Measurements from ENCODE around the gene GRM8. TPM values are rescaled to one million over a fixed set of nuclear protein-coding genes. Genes with fewer than 3 reads are reported as not detected.
A peak's percentile ranks its signal among the peaks of the same experiment; 100 is the strongest.

GRM8 gene
- total RNA-seq, 1 donor from 2014 or later, result 7.8 TPM

- Mint-ChIP-seq H3K27me3 (ENCODE audit: unreplicated experiment) (peaks cover 4% of the 10 kb centered on the region), H3K4me3 (ENCODE audit: unreplicated experiment) (peak overlapping the region; percentile 65), H3K27ac (ENCODE audit: unreplicated experiment) (peak overlapping the region; percentile 91), H3K4me1 (ENCODE audit: low read depth, unreplicated experiment) (peaks cover 44% of the 10 kb centered on the region), H3K9me3 (ENCODE audit: unreplicated experiment) (peaks cover 5% of the 10 kb centered on the region), H3K36me3 (ENCODE audit: unreplicated experiment) (no peaks in the 10 kb centered on the region)
- peak; percentile 49 for DNase-seq
- TF ChIP-seq, protein P1, sequence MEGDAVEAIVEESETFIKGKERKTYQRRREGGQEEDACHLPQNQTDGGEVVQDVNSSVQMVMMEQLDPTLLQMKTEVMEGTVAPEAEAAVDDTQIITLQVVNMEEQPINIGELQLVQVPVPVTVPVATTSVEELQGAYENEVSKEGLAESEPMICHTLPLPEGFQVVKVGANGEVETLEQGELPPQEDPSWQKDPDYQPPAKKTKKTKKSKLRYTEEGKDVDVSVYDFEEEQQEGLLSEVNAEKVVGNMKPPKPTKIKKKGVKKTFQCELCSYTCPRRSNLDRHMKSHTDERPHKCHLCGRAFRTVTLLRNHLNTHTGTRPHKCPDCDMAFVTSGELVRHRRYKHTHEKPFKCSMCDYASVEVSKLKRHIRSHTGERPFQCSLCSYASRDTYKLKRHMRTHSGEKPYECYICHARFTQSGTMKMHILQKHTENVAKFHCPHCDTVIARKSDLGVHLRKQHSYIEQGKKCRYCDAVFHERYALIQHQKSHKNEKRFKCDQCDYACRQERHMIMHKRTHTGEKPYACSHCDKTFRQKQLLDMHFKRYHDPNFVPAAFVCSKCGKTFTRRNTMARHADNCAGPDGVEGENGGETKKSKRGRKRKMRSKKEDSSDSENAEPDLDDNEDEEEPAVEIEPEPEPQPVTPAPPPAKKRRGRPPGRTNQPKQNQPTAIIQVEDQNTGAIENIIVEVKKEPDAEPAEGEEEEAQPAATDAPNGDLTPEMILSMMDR (IDR thresholded peaks at IDR 0.05; ENCODE audit: partially characterized antibody, unreplicated experiment), result no peak
Observed at GRCh38 chr7:126578338-126578737, 674.4 kb downstream of the GRM8 start.

DNA sequence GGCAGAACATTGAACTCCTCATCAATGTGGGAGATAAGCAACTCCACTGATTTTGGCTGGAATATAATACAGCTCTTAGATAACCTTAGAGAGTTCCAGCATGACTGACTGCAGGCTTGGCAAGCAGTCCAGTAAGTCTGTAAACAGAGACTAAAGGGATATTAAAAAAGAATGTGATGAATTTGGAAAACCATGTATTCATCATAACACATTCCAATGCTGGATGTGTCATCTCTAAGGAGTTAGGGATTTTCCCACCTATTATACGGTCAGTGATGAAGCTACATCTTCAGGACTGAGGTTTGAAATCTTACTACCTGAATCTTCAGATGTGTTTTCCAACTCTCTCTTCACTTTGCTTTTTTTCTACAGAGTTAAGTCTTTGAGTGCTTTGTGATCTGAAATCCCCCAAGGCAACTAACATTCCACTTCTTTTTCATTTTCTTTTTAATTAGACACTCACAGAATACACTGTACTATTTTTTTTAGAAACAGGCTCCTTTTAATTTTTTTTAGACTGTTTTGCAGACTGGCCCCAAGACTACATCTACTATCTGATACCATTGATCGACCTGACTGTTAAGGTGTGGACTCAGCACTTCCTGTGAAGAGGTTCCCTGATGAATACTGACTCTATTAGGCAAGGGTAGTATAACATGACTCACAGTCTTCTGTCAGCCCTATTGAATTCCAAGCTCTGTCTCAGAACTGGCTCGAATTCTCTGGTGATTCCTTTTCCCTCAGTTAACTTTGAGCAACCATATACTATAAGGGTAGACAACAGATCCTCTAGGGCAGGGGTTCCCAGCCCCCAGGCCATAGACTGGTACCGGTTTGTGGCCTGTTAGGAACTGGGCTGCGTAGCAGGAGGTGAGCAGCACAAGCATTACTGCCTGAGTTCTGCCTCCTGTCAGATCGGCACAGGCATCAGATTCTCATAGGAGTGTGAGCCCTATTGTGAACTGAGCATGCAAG lies 678.2 kb downstream of the GRM8 start:
- Mint-ChIP-seq H3K4me1 (ENCODE audit: low read depth, unreplicated experiment) (peaks cover 39% of the 10 kb centered on the region), H3K4me3 (ENCODE audit: unreplicated experiment) (no peak overlapping the region), H3K27ac (ENCODE audit: unreplicated experiment) (peak overlapping the region; percentile 81), H3K36me3 (ENCODE audit: unreplicated experiment) (no peaks in the 10 kb centered on the region), H3K27me3 (ENCODE audit: unreplicated experiment) (peaks cover 4% of the 10 kb centered on the region), H3K9me3 (ENCODE audit: unreplicated experiment) (peaks cover 5% of the 10 kb centered on the region)
- TF ChIP-seq, protein P1 (IDR thresholded peaks at IDR 0.05; ENCODE audit: partially characterized antibody, unreplicated experiment), result no peak
- DNase-seq, result peak; percentile 18

DNA sequence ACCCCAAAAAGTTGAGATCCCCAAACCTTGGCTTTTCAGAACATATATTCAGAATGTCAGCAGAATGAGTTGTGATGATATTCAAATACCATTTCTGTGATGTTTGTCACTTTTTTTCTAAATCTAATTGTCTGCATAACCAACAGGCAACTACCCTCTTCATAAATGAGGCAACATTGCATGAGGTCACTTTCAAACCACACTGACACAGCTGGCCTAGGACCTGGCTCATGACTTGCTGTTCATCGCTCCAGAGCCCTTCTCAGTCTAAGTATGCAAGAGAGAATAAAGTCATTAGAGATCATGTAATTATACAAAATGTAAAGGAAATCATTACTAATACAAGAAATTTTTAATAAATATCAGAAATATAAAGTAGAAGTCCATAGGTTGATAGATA lies 681.9 kb downstream of the GRM8 start:
- Mint-ChIP-seq H3K36me3 (ENCODE audit: unreplicated experiment) (no peaks in the 10 kb centered on the region), H3K4me1 (ENCODE audit: low read depth, unreplicated experiment) (peaks cover 11% of the 10 kb centered on the region), H3K4me3 (ENCODE audit: unreplicated experiment) (no peak overlapping the region), H3K9me3 (ENCODE audit: unreplicated experiment) (no peaks in the 10 kb centered on the region), H3K27ac (ENCODE audit: unreplicated experiment) (no peak overlapping the region), H3K27me3 (ENCODE audit: unreplicated experiment) (no peaks in the 10 kb centered on the region)
- TF ChIP-seq, protein P1 (IDR thresholded peaks at IDR 0.05; ENCODE audit: partially characterized antibody, unreplicated experiment), result no peak
- no peak for DNase-seq

DNA sequence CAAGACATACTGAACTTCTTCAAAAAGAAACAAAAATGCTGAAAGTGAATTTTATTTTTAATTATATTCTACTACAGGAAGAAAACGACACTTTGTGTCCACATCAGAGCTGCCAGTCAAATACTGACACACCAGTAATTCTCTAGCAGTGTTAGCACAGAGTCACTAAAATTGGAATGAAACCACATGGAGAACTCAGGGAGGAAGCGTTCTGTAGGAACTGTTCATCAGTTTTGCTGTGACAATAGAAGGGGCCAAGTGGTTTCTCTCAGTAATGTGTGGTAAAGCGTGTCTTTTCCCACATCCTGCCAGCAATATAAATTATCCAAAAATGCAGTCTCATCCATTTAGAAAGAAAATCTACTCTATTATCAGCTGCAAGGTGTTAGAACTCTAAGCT lies 683.3 kb downstream of the GRM8 start:
- no peaks in the 10 kb centered on the region for H3K36me3 Mint-ChIP-seq (ENCODE audit: unreplicated experiment)
- no peak for DNase-seq
- H3K9me3 Mint-ChIP-seq (ENCODE audit: unreplicated experiment), result no peaks in the 10 kb centered on the region
- TF ChIP-seq, protein P1 (IDR thresholded peaks at IDR 0.05; ENCODE audit: partially characterized antibody, unreplicated experiment), result no peak
- no peaks in the 10 kb centered on the region for H3K27me3 Mint-ChIP-seq (ENCODE audit: unreplicated experiment)
- no peak overlapping the region for H3K27ac Mint-ChIP-seq (ENCODE audit: unreplicated experiment)
- H3K4me3 Mint-ChIP-seq (ENCODE audit: unreplicated experiment), result no peak overlapping the region
- peaks cover under 1% of the 10 kb centered on the region for H3K4me1 Mint-ChIP-seq (ENCODE audit: low read depth, unreplicated experiment)

DNA sequence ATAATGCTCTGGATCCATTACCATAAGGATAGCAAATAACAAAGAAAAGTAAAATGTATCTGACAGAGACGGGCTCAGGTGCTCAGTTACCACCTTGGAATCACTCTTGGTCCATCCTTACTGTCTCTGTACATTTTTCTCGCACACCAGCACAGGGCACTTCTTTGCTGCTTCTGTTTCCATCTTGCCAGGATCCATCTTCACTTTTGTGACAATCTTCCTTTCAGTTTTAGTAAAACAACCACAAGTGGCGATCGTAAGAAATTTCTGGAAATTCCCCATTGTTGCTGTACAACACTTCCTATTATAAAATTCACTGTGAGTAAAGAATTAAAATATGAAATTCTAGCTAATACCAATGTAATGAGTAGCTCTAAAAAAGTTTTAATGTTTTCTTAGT lies 695.5 kb downstream of the GRM8 start:
- H3K4me1 Mint-ChIP-seq (ENCODE audit: low read depth, unreplicated experiment), result no peaks in the 10 kb centered on the region
- H3K36me3 Mint-ChIP-seq (ENCODE audit: unreplicated experiment), result no peaks in the 10 kb centered on the region
- H3K27ac Mint-ChIP-seq (ENCODE audit: unreplicated experiment), result no peak overlapping the region
- no peaks in the 10 kb centered on the region for H3K27me3 Mint-ChIP-seq (ENCODE audit: unreplicated experiment)
- no peak overlapping the region for H3K4me3 Mint-ChIP-seq (ENCODE audit: unreplicated experiment)
- no peak for DNase-seq
- no peaks in the 10 kb centered on the region for H3K9me3 Mint-ChIP-seq (ENCODE audit: unreplicated experiment)
- TF ChIP-seq, protein P1 (IDR thresholded peaks at IDR 0.05; ENCODE audit: partially characterized antibody, unreplicated experiment), result no peak
